Lung microvascular endothelial cell (primary cell): ENCODE data around the gene ADCK1. TPM values are rescaled to one million over a fixed set of nuclear protein-coding genes. Genes with fewer than 3 reads are reported as not detected.
"Not testable (repeated sequence)": the region's sequence is repeated elsewhere in the genome, so short reads cannot be mapped to it uniquely, and the experiment has no call there.

Source experiments
- DNase-seq, 2 donors: peaks; one replicate each; pipeline versions ENCODE4 v3.0.0 to v3.0.0-alpha.2; 2010; ENCODE audit warnings: low read depth in 2 of 2
- total RNA-seq: library from RNA; depleted of rRNA; stranded (reverse); fragments of >200 nt; gene quantifications from 2 replicates; pipeline ENCODE4 v1.2.1, GENCODE V29; 2014

The ADCK1 gene
- total RNA-seq, 1 donor from 2014 or later = 2.4 TPM

GRCh38 chr14:77864580-77864979 is 64.7 kb downstream of the ADCK1 start:
- DNase-seq = no peak

GRCh38 chr14:77865455-77865854 is 65.5 kb downstream of the ADCK1 start:
- DNase-seq = no peak

DNA sequence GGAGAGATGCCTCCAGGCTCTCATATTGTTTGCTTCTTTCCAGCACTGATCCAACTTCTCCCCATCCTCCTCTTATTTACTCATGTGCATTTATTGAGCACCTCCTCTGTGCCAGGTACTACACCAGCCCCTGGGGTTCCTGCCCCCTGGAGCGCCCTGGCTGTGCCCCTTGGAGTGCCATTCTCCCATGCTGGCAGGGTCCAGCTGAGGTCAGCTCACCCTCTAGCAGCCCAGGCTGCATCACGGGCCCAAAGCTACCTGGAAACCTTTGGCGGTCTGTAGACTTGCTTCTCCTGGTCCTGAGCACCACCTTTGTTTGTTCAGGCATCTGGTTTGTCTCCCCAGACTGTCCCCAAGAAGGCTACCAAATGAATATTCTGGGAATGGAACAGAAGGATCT is 67.0 kb downstream of the ADCK1 start:
- no peak for DNase-seq

DNA sequence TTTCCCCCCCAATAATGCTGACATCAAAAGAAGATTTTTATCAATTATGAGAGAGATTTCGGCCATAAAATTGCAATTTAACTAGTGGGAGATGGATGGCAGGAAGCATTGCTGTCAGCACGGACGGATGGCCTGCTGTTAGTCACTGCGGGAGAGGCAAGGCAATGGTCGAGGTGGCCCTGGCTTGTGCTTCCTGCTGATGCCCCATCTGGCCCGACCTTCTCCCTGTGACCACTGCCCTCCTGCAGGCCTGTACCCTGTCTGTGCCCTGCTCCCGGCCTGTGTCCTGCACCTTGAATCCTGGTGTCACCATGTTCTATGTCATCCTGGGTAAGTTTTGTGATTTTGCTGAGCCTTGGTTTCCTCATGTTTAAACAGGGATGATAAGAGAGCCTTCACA is 67.6 kb downstream of the ADCK1 start:
- DNase-seq = peak in 1 of 2 donors; percentile 62

GRCh38 chr14:77868552-77869285 is 68.8 kb downstream of the ADCK1 start:
- no peak for DNase-seq

GRCh38 chr14:77869340-77869739 is 69.4 kb downstream of the ADCK1 start:
- no peak for DNase-seq

- no peak for DNase-seq
These were observed 70.7 kb downstream of the ADCK1 start for GRCh38 chr14:77870646-77871045.

GRCh38 chr14:77872152-77872551 is 72.2 kb downstream of the ADCK1 start:
- DNase-seq = no peak

- no peak for DNase-seq
These were observed 73.1 kb downstream of the ADCK1 start for GRCh38 chr14:77872983-77873382.

DNA sequence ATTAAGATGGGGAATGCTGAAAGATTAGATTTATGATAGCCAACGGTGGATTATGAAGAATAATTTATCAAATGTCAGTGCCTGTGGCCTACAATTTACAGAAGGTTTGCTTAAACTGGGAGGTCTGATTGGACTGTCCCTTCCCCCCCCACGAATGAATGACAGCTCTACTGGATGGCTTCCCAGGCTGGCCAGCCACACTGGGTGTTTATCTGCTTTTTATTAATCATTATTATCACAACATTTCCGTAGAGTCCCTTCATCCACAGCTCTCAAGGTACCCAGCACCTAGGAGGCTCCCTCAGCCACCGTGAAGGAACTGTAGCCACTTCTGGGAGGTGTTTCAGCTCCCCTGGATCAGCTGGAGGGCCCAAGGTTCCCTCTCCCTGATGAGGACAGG is 78.9 kb downstream of the ADCK1 start:
- DNase-seq = no peak

- DNase-seq = no peak
These were observed 80.1 kb downstream of the ADCK1 start for GRCh38 chr14:77880056-77880455.

DNA sequence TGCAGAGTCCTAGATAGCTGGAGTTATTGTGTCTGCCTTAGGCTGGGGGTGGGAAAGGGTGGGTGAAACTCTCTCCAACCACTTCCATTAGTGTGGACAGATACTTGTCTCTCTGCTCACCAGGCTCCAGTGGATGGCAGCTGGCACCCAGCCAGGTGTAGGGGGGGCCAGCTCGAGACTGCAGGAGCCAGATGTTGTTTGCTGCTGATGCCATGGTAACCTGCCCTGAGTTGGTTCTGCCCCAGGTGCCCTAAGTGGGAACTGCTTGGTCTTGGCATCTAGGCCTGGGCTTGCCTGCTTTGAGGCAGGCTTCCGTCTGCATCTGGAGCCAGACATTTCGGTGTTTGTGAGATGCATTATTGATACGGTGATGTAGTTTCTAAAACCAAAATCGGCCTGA is 82.2 kb downstream of the ADCK1 start:
- DNase-seq = no peak

DNA sequence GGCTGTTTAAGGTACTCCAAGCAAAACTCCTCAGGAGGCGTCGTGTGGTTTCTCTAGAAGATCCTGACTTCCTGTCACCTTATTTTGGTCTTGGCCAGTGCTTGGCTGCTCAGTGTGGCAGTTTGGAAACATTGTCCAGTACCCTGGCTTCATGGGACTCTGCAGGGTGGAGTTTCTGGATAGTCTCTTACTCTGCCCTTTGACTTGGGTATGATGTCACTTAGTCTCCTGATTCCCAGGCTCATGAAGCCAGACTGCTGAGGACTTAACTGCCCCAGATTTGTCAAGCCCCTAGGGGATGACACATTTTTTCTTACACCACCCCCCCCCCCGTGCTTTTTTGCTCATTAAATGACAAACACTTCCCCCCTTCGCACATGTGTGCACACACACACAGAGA is 82.7 kb downstream of the ADCK1 start:
- no peak for DNase-seq

GRCh38 chr14:77883131-77883846 is 83.4 kb downstream of the ADCK1 start:
- no peak for DNase-seq

DNA sequence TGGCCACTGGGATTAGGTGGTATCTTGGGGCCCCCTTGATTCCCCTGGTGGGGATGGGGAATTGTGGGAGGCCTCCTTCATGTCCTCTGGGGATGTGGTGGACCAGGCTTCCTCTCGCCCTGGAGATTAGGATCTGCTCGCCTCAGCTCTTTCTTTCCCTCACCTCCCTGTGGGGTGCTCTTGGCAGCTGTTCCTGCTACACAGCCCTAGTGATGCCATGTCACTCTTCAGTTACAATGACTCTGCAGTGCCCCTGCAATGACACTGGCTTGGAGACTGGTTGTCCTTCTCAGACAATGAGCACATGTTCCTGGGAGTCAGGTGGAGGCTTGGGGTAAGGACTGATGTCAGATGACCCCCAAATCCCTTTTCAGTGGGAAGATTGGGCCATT is 83.9 kb downstream of the ADCK1 start:
- DNase-seq = no peak

- DNase-seq = no peak
These were observed 85.5 kb downstream of the ADCK1 start for GRCh38 chr14:77885367-77885766.

DNA sequence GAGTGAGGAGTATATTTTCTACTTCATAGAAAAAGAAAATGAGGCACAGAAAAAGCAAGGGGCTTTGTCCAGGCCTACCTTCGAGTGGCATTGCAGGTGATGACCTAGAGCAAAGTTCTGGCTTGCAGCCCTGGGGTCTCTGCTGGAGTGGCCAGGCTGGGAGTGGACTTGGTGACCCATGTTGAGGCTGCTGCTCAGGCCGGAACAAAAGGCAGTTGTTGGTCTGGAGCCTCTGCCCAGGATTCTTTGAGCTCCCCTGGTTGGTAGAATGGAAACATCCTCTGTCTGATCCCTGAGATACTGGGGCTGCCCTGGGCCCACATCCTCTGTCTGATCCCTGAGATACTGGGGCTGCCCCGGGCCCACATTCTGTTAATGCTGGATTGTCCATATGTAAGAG is 86.1 kb downstream of the ADCK1 start:
- no peak for DNase-seq

GRCh38 chr14:77888903-77889302 is 89.0 kb downstream of the ADCK1 start:
- not testable (repeated sequence) for DNase-seq

- peak in 1 of 2 donors; percentile 68 for DNase-seq
These were observed 90.1 kb downstream of the ADCK1 start for GRCh38 chr14:77889971-77890442.

DNA sequence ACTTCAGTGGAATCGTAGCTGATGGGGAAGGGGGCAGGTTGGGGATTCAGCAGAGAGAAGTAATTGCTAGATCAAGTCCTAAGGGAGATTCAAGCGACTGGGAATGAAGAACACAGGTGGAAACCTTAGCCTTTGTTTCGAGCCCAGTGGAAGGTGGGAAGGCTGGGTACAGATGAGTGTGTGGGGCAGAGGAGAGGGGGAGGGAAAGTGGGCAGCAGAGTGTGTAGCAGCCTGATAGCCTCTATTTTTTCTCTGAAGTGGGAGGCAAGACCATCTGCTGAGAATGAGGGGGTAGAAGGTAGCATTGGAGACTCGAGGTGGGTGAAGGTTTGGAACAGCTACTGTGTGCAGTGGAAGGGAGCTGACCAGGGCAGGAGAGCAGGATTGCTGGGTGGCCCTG is 91.0 kb downstream of the ADCK1 start:
- no peak for DNase-seq

GRCh38 chr14:77892381-77892871 is 92.5 kb downstream of the ADCK1 start:
- DNase-seq = peak in 1 of 2 donors; percentile 72

GRCh38 chr14:77892890-77893484 is 93.1 kb downstream of the ADCK1 start:
- DNase-seq = no peak
